NCI-H2196 treated with DMSO at 0.1 percent for 48 hours (cell line): ENCODE data around the gene SULT1C2.
"Not testable (repeated sequence)": the region's sequence is repeated elsewhere in the genome, so short reads cannot be mapped to it uniquely, and the experiment has no call there.

Experiments
- DNase-seq: peaks from one replicate; lab custom pipeline; 2025; ENCODE audit not compliant: unreplicated experiment; lab: John Stamatoyannopoulos, UW

The SULT1C2 gene

GRCh38 chr2:108288534-108289106, at the start of gene SULT1C2:
Gene SULT1C2 (plus strand): TSS chr2:108288895. CDS start chr2:108293668, 4,773 bp downstream.
- peak; percentile 56 for DNase-seq

DNA sequence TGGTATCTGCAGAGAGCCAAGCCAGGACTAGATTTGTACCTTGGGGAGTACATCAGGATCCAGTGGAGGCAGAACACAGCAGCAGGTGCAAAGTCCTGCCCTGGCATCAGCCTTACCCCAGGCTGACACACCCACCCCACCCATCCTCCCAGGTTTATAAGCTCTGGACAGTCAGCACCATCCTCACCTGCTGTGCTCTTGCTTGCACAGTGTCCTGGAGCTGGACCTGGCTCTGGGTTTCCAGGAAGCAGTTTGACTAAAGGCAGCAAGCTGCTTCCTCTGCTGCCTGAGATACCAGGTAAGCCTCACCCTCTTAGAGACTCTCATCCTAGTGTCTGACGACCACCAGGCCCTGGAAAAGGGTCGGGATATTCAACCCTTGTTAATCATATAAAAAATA, 48.9 kb upstream of the SULT1C2 start, which contains the start of gene SULT1C3:
TSS of gene SULT1C3 (plus strand) at position 183 of the 400 bp plus-strand sequence. CDS start 7,227 bp downstream, outside the sequence.
- DNase-seq, result no peak

GRCh38 chr2:108240966-108241365, 47.7 kb upstream of the SULT1C2 start:
- no peak for DNase-seq

DNA sequence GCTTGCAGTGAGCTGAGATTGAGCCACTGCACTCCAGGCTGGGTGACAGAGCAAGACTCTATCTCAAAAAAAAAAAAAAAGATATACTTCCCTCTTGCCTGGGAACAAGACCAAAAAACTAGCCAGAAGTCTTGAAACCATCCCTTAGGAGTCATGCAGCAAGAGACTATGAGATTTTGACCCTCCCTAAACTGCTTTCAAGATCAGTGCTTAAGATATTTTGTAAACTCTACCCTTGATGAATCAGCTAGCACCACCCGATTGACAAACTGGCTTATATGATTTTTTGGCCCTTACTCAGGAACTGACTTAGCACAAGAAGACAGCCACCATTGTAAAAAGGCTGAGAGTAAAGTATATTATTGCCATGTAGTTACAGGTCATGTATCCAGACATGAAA, 45.1 kb upstream of the SULT1C2 start:
- no peak for DNase-seq

GRCh38 chr2:108244667-108245414, 43.9 kb upstream of the SULT1C2 start:
- DNase-seq, result no peak

- DNase-seq, result no peak
These were observed 35.6 kb upstream of the SULT1C2 start for GRCh38 chr2:108253106-108253505.

DNA sequence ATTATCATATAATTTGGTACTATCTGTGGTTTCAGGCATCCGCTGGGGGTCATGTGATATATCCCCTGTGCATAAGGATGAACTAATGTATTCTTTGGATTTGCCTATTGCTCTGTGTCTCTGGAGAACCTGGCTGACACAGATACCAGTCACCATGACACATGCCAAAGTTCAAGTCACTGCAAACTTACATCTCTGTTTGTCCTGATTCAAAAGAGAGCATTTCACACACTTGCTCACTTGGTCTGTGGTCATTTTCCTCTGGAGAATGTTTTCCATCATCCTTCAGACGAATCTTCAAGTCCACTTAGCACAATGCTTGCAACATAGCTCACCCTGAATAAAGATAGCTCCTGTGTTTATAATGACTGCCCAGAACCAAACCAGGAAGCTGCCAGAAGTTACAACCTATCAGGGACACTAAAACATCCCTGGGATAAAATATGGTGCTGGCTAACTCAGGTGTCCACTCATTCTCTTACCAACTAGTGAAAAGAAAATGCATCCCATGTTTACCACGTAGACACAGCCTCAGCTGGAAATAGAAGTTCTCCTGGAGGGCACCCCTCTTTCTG, 30.9 kb upstream of the SULT1C2 start:
- no peak for DNase-seq

GRCh38 chr2:108260773-108261172, 27.9 kb upstream of the SULT1C2 start:
- no peak for DNase-seq

DNA sequence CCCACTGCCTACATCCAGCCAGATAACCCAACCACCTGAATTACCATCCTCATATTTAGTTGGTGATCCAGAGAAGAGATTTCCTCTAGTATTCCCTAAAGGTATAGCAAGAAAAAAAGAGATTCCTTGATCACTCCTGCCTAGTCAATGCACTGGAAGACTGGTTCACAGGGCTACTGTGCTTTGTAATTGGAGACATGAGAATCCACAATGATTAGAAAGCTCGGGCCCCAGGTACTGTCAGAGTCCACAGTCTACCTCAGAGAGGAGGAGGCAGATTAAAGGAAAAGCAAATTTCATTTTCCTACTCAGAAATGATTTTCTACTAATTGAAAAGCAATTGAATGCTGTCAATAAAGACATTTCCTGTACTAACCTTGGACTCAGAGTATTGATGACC, 26.7 kb upstream of the SULT1C2 start:
- DNase-seq, result no peak

DNA sequence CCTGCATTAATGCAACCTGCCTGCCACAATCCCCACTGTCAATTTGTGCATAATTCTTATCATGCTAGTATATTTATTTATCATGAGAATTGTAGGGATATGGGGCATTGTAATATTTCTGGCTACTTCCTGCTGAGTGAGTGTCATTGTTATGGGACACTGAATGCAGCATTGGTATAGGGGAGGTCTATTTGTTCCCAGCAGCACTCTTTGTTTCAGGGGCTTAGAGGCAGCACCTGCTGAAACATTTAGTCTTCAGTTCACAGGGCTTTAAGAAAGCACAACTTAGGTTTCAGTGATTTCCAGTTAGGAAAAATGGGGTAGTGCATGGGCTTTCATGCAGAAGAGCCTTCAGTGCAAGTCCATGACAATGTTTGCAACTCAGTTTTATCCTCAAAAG, 25.3 kb upstream of the SULT1C2 start:
- DNase-seq, result no peak

DNA sequence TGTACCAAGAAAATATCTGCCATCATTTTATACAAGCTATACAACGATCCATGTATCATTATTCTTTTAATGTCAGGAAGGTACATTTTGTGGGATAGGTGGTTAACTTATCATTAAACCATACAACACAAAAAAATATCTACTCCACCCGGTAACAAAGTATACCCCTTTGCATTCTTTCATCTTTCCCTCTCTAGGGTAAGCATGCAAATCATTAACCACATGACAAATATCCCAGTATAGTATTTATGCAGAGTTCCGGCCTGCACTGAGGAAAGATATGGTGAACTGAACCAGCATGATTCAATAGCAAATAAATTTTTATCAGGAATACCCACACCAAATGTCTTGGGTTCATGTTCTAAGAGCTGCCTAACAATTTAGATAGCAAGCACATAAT, 22.5 kb upstream of the SULT1C2 start:
- DNase-seq, result no peak

DNA sequence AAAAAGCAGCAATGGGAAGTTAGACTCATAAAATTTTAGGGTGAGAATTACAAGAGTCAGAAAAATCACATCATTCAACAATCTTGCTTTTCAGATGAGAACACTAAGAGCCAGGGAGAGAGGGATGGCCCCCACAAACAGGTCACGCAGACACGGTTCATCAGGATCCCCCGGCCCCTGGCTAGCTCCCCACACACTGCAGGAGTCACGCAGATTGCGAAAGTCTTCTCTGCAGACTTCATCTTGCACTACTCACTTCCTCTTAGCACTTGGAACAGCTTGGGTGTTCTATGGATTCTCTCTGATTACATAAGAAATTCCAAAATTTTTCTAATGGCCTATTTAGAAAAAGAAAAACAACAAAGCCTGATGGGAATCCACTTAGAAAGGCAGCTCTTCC, 21.6 kb upstream of the SULT1C2 start:
- no peak for DNase-seq

- DNase-seq, result no peak
These were observed 20.7 kb upstream of the SULT1C2 start for GRCh38 chr2:108268001-108268400.

DNA sequence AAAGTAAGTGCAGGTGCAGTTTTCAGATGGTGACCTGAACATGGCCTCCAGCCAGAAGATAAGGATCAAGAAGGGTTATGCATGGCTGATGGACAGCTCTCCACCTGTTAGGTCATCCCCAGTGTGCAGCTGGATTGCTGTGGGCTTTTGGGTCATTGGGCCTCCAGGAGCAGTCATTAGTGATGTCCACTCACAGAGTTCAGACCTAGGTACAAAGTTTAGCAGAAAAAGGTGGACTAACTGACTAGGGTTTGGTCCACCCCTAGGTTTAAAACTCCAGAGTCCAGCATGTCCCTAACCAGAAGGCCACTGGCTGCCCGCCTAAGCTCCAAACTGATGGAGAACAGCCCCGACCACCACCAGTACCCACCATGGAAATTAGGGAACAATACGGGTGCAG, 18.3 kb upstream of the SULT1C2 start:
- DNase-seq, result no peak

DNA sequence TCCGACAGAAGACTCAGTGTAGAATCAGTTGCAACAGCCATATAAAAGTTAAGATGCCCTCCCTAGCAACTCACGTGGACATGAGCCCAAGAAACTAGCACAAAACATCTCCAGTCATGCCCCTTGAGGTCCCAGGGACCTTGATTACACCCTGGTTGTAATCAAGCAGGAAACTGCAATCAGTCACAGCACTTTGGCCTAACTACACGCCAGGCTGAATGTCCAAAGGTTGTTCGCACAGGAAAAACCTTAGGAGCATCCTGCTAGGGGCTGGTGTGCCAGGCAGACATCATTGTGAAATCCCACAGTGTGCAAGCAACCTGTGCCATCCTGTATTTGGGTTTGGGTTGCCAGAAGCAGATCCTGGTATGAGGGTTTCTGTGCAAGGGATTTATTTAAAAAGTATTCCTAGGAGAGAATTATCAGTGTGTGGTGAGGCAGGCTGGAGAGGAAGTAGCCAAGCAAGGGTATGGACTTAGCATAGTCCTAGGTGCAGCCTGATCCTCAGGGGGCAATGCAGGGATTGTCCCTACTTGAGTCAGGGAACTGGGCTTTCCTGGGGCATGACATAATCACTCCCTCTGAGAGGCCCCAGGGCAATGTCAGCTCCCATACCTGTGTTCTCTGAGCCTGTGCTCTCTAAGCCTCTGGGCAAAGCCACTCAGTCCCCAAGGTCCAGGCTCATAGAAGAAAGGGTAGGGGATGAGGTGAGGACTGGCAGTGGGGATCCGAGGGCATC, 17.8 kb upstream of the SULT1C2 start:
- no peak for DNase-seq

- no peak for DNase-seq
These were observed 16.9 kb upstream of the SULT1C2 start for GRCh38 chr2:108271691-108272253.

DNA sequence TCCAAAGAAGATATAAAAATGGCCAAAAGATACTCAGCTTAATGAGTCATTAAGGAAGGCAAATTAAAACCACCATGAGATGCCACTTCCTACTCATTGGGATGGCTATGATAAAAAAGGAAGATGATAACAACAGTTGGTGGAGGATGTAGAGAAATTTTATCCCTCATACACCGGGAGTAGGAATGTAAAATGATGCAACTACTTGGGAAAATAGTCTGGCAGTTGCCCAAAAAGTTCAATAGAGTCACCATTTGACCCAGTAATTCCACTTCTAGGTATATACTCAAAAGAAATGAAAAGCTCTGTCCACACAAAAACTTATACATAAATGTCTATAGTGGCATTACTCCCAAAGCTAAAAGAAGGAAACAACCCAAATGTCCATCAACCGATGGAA, 10.1 kb upstream of the SULT1C2 start:
- DNase-seq, result no peak

GRCh38 chr2:108279468-108279867, 9.2 kb upstream of the SULT1C2 start:
- DNase-seq, result no peak

DNA sequence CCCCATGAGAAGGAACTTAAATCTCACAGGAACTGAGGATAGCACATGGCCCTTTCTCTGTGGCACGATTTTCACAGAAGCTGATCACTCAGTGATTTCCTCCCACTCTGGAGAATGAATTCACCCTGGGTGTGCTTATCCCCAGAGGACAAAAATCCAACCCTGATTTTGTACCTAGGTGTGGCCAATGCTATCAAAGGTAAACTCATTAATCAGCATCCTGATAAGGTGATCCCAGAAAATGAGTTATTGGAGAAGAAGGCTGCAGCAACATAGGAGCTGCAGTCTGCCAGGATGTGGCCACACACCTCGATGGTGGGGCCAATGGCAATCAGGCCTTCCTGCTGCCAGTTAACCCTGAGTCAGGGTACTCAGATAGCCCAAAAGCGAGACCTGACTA, 8.2 kb upstream of the SULT1C2 start:
- no peak for DNase-seq

GRCh38 chr2:108284566-108284965, 4.1 kb upstream of the SULT1C2 start:
- DNase-seq, result not testable (repeated sequence)

DNA sequence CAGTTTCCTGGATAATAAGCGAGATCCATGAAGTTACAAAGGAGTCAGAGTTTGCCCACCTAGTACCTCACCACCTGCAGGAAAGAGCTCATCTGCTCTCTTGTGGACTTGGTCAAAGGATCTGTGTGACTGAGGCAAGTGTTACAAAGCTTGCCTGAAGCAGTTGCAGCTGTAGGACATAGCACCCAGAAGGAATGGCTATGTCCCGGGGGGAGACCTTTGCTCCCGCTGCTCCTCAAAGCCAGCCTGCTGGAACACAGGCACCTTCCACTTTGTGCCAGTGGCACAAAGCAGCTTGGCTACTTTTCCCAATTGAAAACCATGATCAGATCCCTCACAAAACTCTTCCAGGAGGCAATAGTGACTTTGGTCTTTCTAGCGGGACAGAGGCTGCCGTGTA, 3.1 kb upstream of the SULT1C2 start:
- DNase-seq, result no peak
